NCI-H345 treated with DMSO at 0.1 percent for 48 hours (cell line): ENCODE results near the gene HERC3.
"Not testable (repeated sequence)": the region's sequence is repeated elsewhere in the genome, so short reads cannot be mapped to it uniquely, and the experiment has no call there.

Experiments used
- DNase-seq: peaks from one replicate; lab custom pipeline; 2025; ENCODE audit not compliant: unreplicated experiment; lab: John Stamatoyannopoulos, UW

Gene HERC3

DNA sequence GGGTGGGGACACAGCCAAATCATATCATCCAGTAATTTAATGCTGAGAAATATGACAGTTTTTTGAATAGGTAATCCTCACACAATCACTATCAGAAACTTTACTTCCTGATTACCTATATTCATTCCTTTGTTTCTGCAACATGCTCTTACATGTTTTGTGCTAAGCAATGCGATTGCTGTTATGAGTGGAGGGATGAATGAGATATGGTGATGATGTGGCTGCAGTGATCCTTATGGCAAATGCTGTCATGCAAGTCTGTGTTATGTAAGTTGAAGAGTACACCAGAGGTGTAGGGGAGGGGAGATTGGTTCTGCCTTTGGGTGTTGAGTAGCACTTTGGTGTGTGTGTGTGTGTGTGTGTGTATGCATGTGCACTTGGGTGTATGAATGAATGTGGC lies 14.6 kb downstream of the HERC3 start:
- no peak for DNase-seq

- DNase-seq = no peak
These were observed 17.1 kb downstream of the HERC3 start for GRCh38 chr4:88609387-88609786.

- not testable (repeated sequence) for DNase-seq
These were observed 17.5 kb downstream of the HERC3 start for GRCh38 chr4:88609794-88610193.

DNA sequence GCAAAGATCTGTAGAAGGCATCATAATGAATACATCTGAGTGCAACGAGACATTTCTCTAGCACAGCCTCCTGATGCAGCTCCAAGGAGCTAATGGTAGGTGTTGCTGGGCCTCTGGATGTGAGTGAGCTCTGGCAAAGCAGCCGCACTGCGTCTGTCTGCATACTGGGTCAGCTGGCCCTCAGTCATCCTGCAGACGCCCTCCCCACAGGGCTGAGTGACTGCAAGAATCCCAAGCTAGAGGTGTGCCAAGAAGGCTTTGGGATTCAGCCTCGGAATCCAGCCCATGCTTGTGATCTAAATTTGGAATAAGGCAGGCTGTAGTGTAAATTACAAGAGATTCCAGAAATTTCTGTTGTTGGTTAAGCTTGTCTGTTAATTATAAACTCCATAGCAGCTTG lies 18.5 kb downstream of the HERC3 start:
- no peak for DNase-seq

DNA sequence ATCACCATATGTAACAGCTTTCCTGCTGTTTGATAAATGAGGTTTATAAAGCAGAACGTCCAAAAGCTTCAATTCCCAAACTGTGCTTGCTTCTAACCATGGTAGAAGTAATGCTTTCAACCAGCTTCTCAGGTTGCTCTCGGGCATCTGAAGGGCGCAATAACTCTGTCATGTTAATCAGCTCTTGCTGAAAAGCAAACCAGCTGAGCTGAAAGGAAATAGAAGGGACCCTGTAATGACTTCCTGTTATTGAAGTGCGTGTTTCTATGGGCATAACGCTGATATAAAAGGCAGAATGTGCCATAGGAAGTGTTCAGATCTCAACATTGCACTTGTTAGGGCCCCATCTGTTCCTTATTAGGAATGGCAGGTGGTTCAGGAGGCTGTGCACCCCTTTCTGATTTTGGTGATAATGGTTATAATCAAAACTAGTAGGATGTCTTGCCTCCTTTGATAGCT lies 21.2 kb downstream of the HERC3 start:
- DNase-seq = peak; percentile 7

DNA sequence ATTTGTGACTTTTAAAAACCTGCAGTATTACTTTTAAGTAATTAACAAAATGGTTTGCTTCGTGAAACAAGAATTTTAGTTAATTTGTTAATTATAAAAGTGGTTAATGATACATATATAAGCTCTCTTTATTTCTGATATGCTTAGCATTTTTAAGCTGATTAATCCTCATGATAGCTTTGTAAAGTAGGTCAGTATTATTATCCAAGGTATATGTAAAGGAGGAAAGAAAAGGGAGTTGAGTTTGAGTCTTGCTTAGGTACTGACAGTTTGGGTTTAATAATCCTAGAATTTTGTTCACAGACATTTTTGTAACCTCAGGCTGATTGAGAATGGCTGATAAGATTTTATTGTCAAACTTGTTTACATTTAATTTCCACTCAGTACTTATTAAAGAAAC lies 21.8 kb downstream of the HERC3 start:
- no peak for DNase-seq

DNA sequence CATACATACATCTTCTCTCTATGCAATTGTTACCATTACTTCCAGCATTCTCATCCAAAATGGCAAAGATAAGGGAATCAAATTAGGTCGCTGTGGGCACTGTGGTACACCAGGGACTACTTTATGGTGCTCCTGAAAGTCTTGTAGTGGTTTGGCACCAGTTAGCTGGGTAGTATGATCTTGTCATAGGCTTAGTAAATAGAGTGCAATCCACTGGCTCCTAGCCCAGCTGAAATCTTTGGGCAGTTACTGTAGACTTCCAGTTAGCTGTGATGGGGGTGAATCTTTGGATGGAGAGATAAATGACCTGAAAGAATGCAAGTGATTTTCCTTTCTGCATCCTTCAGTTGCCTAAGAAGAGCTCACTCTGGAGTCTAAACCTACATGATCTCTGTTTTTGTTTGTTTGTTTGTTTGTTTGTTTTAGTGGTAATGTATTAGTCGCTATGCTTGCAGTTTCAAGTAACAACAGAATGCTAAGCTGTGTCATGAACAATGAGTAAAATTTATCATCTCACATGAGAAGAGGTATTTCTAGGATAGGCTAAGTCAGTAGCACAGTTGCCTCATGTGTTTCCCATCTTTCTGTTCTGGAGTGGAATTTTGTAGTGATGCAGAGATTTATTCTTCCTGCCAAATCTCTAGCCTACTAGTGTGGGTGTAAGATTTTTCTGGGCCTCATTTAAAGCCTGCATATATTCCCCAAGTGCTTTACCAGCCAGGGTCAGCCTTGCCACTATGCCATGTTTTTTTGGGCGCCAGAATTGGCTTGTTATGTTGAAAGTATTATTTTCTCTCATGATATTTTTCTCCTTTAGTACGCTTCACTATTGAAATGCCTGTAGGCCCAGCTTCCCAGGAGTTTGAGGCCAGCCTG lies 24.2 kb downstream of the HERC3 start:
- no peak for DNase-seq

- DNase-seq = no peak
These were observed 26.7 kb downstream of the HERC3 start for GRCh38 chr4:88618782-88619485.

DNA sequence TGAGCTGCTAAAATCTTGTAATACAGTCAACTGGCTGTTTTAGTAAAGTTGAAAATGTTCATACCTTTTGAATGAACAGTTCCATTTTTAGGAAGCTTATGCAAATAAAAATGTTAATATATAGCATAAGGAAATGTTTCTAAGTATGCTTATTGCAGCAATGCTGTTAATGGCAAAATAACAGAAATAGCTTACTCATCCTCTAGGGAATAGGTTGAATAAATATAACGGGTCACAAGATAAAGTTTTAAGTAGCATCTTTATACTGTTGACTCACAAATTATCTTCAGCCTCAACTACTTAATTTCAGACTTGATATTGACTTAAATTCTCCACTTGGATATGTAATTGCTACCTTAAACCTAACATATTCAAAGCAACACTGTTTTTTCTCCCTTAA lies 27.7 kb downstream of the HERC3 start:
- no peak for DNase-seq

GRCh38 chr4:88621763-88622327 lies 29.6 kb downstream of the HERC3 start:
- DNase-seq = no peak

GRCh38 chr4:88623097-88623496 lies 30.8 kb downstream of the HERC3 start:
- DNase-seq = no peak

- no peak for DNase-seq
These were observed 36.5 kb downstream of the HERC3 start for GRCh38 chr4:88628746-88629145.

GRCh38 chr4:88629826-88630225 lies 37.5 kb downstream of the HERC3 start:
- DNase-seq = no peak

GRCh38 chr4:88630756-88631155 lies 38.5 kb downstream of the HERC3 start:
- no peak for DNase-seq

DNA sequence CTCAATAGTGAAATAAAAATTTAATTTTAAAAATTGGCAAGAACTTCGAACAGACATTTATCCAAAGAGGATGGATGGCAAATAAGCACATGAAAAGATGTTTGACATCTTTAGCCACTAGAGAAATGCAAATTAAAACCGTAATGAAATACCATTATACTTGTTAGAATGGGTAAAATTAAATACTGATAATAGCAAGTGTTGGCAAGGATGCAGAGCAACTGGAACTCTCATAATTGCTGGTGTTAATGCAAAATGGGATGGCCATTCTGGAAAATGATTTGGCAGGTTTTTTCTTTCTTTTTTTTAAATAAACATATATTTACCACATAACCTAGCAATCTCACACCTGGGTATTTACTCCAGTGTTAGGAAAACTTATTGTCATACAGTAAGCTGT lies 51.7 kb downstream of the HERC3 start:
- DNase-seq = no peak

DNA sequence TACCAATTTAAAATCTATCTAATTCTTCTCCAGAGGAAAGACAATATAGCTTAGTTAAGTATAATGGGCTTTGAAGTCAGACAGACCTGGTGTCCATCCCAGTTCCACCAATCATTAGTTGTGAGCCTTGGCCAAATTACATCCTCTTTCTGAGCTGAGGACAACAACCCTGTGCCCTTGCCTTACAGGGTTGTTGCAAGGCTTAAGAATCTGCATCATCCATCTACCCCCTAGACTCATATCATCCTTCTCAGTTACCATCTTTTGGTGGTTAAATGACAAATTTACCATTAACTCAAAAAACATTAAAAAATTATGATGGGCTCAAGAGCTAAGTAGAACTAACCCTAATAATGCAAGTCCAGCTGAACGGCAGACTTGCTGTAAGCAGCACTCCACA lies 53.7 kb downstream of the HERC3 start:
- DNase-seq = no peak

GRCh38 chr4:88646528-88647280 lies 54.4 kb downstream of the HERC3 start:
- DNase-seq = no peak

GRCh38 chr4:88649716-88650115 lies 57.4 kb downstream of the HERC3 start:
- no peak for DNase-seq

GRCh38 chr4:88653371-88653946 lies 61.2 kb downstream of the HERC3 start:
- DNase-seq = no peak

DNA sequence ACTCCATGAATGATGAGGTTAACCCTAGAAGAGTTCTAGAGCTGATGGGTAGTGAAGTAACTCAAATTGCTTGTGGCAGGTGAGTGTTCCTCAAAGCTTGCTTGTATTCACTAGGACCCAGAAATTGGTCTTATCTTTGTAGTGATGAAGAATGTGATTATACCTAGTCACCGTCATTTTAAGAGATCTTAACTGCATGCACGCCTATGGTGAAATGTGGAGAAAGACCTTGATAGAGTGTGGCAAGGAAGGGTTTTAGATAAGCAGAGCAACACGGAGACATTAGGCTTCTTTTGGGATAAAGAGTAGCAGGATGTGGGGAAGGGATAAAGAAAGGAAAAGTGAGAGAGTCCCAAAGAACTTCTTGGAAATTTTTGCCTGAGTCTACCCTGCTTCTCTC lies 62.9 kb downstream of the HERC3 start:
- DNase-seq = no peak
